GM23248 (cell line): Measurements from ENCODE around the gene EPG5. TPM values are rescaled to one million over a fixed set of nuclear protein-coding genes. Genes with fewer than 3 reads are reported as not detected.

Experiments
- DNase-seq: peaks from one replicate; pipeline ENCODE4 v3.0.0-alpha.2; 2015
- H2AFZ ChIP-seq: fragments of 200-600 bp; sonication (generic); 2 replicates; pipeline ENCODE4 v1.6.1; 2016; ENCODE audit warnings: antibody characterized with exemption
- H3F3A ChIP-seq: fragments of 200-600 bp; sonication (generic); 2 replicates; pipeline ENCODE4 v1.6.1; 2016; ENCODE audit warnings: mild to moderate bottlenecking, antibody characterized with exemption, mixed run types; ENCODE audit not compliant: insufficient read depth
- H3K27ac ChIP-seq: fragments of 200-600 bp; sonication (generic); 2 replicates; pipeline ENCODE4 v1.5.1; 2016; ENCODE audit warnings: mild to moderate bottlenecking
- H3K27me3 ChIP-seq: fragments of 200-600 bp; sonication (generic); replicated peaks from 2 replicates; pipeline ENCODE4 v1.6.1; 2016; ENCODE audit warnings: mild to moderate bottlenecking; ENCODE audit not compliant: insufficient read depth
- H3K36me3 ChIP-seq: fragments of 200-600 bp; sonication (generic); 2 replicates; pipeline ENCODE4 v1.6.1; 2016; ENCODE audit warnings: low read depth, mild to moderate bottlenecking
- H3K4me1 ChIP-seq: fragments of 200-600 bp; sonication (generic); 2 replicates; pipeline ENCODE4 v1.6.1; 2016; ENCODE audit warnings: mild to moderate bottlenecking; ENCODE audit not compliant: insufficient read depth
- H3K4me2 ChIP-seq: fragments of 200-600 bp; sonication (generic); one replicate; pipeline ENCODE4 v1.6.1; 2016; ENCODE audit warnings: mild to moderate bottlenecking; ENCODE audit not compliant: unreplicated experiment
- H3K4me3 ChIP-seq: fragments of 200-600 bp; sonication (generic); 2 replicates; pipeline ENCODE4 v1.5.1; 2016; ENCODE audit warnings: mild to moderate bottlenecking
- H3K79me2 ChIP-seq: fragments of 200-600 bp; sonication (generic); 2 replicates; pipeline ENCODE4 v1.6.1; 2016; ENCODE audit warnings: mild to moderate bottlenecking; ENCODE audit not compliant: insufficient read depth
- H3K9ac ChIP-seq: fragments of 200-600 bp; sonication (generic); 2 replicates; pipeline ENCODE4 v1.6.1; 2016; ENCODE audit warnings: mild to moderate bottlenecking
- H3K9me2 ChIP-seq: fragments of 200-600 bp; sonication (generic); 2 replicates; pipeline ENCODE4 v1.6.1; 2016; ENCODE audit warnings: mixed run types, mild to moderate bottlenecking, moderate library complexity; ENCODE audit not compliant: insufficient read depth
- H3K9me3 ChIP-seq: fragments of 200-600 bp; sonication (generic); one replicate; pipeline ENCODE4 v1.6.1; 2017; ENCODE audit warnings: low read depth
- H4K20me1 ChIP-seq: fragments of 200-600 bp; sonication (generic); 2 replicates; pipeline ENCODE4 v1.6.0; 2016; ENCODE audit not compliant: insufficient read depth
- EZH2 ChIP-seq: fragments of 200-600 bp; sonication (generic); IDR thresholded peaks from 2 replicates; pipeline ENCODE4 v1.6.1; 2018; ENCODE audit warnings: antibody characterized with exemption, mild to moderate bottlenecking; ENCODE audit not compliant: insufficient read depth, poor library complexity, severe bottlenecking
- EZH2phosphoT487 ChIP-seq: fragments of 200-600 bp; sonication (generic); IDR thresholded peaks from 2 replicates; pipeline ENCODE4 v1.6.1; 2018; ENCODE audit warnings: antibody characterized with exemption, moderate library complexity, mild to moderate bottlenecking, low read depth; ENCODE audit not compliant: insufficient read depth
- WGBS, 2 experiments: methylation state at CpG; one replicate each; pipeline ENCODE4 v1.1.6; 2015 to 2017; ENCODE audit warnings: low lambda C conversion rate in 2 of 2, low coverage in 1 of 2; ENCODE audit errors: missing lambda C conversion rate in 2 of 2; 5-methylcytosine and 5-hydroxymethylcytosine counted together
- in situ Hi-C: fragments of 300-500 bp; cut with MboI; formaldehyde crosslinking; loops from 2 replicates; pipeline ENCODE4 v1.15.0; 2020
- polyA plus RNA-seq: library from polyadenylated mRNA; unstranded; fragments of >200 nt; fragmentation: Nextera tagmentation; extraction: Ambion mirVana; gene quantifications from 2 replicates; pipeline ENCODE4 v1.2.1, GENCODE V29; 2016
- total RNA-seq: library from RNA; depleted of rRNA; stranded (reverse); fragments of >200 nt; shearing (Covaris generic); gene quantifications from 2 replicates; pipeline ENCODE4 v1.2.3, GENCODE V29; 2014

EPG5 gene
- total and polyA plus RNA-seq, 2 experiments from 2014 or later, result 22.0 to 77.7 TPM

DNA sequence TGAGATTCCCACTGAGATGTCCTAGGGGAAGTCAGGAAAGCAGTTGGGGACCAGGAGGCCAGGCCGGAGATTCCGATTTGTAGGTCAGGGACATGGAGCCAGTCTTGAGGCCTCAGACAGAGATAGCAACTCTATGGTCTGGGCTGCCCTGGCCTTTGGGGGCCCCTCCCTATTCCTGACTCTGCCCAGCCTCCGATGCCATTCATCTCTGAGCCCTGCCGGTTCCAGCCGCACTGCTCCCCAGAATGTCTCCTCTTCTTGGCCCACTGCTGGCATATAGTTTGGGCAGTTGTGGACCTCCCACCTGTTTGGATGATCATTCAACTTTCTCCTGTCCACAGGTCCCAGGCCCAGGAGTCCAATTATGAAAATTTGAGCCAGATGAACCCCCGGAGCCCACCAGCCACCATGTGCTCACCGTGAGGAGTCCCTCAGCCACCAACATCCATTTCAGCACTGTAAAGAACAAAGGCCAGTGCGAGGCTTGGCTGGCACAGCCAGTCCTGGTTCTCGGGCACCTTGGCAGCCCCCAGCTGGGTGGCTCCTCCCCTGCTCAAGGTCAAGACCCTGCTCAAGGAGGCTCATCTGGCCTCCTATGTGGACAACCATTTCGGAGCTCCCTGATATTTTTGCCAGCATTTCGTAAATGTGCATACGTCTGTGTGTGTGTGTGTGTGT lies 125.2 kb downstream of the EPG5 start:
- H4K20me1 ChIP-seq, result no peaks in the 10 kb centered on the region
- TF ChIP-seq EZH2phosphoT487 (no peak), EZH2 (no peak)
- H3K4me2 ChIP-seq, result no peak overlapping the region
- no peaks in the 10 kb centered on the region for H3K36me3 ChIP-seq
- no peak overlapping the region for H2AFZ ChIP-seq
- no peaks in the 10 kb centered on the region for H3K27me3 ChIP-seq
- peaks cover 13% of the 10 kb centered on the region; the same call in 1 of the 2 replicates for H3F3A ChIP-seq
- in situ Hi-C loops, result no loop called here
- no peaks in the 10 kb centered on the region for H3K9me2 ChIP-seq
- no peak overlapping the region for H3K4me3 ChIP-seq
- H3K79me2 ChIP-seq, result no peaks in the 10 kb centered on the region
- H3K9ac ChIP-seq, result no peak overlapping the region
- no peak for DNase-seq
- H3K27ac ChIP-seq, result no peak overlapping the region
- no peaks in the 10 kb centered on the region for H3K9me3 ChIP-seq
- no peaks in the 10 kb centered on the region; the same call in 1 of the 2 replicates for H3K4me1 ChIP-seq
- WGBS, 2 experiments, result 85 to 89% methylated on average over 12 of the region's 12 CpGs

GRCh38 chr18:45841060-45841764 lies 125.9 kb downstream of the EPG5 start:
- in situ Hi-C loops, result no loop called here
- WGBS, 2 experiments, result 82% methylated on average over 15 to 17 of the region's 17 CpGs
- H3K36me3 ChIP-seq, result no peaks in the 10 kb centered on the region

DNA sequence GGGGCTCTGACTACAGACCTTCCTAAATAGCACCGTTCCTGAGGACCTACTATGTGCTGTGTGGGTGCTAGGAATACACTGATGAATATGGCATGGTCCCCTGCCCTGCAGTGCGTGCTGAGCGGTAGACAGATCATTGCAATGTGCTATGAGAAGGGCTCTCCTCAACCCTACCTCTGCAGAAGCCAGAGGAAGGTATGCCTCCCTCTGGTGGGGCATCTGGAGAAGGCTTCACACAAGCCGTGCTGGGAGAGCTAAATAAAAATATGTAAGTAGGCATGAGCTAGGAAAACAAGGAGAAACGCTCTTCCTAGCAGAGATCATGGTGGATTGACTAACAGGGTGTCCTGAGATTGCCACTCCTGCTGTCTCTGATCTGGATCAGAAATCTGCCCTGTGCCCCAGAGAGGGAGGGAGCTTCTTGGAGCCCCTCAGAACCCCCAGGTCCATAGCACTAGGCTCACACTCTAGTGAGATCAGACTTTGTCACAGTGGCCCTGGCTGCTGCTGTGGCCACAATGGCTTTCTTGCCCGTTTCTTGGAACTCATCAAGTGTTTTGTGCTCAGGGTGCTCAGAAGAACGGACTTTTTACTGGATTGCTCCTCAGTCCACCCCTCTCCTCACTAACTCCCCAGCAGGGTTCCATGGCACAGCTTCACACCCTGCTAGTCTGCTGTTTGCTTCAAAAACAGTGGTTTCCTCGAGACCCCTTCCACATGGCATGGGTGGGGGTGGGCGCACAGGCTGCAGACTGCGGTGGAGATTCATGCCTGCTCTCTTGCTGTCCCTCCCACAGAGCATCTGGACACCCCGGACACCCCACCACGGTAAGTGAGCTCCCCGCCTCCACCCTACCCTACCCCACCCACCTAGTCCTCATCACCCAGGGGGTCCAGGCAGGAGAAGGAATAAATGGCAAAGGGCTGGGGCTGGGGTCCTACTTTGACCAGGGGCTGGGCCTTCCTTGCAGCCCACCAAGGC lies 127.4 kb downstream of the EPG5 start:
- Histone ChIP-seq H3K79me2 (no peaks in the 10 kb centered on the region), H3K9me2 (no peaks in the 10 kb centered on the region), H3K4me3 (no peak overlapping the region), H3K27me3 (no peaks in the 10 kb centered on the region), H3K9me3 (no peaks in the 10 kb centered on the region), H3K4me1 (no peaks in the 10 kb centered on the region; the same call in 1 of the 2 replicates), H3K36me3 (no peaks in the 10 kb centered on the region), H3K4me2 (no peak overlapping the region), H3K9ac (no peak overlapping the region), H3F3A (peaks cover 10% of the 10 kb centered on the region; the same call in 1 of the 2 replicates), H2AFZ (no peak overlapping the region), H3K27ac (no peak overlapping the region), H4K20me1 (no peaks in the 10 kb centered on the region)
- TF ChIP-seq EZH2phosphoT487 (no peak), EZH2 (no peak)
- DNase-seq, result peak; percentile 90
- in situ Hi-C loops, result loop anchor here (10.0 kb wide), 1 partner anchor 125 kb away; no protein-coding TSS in a partner anchor
- 70 to 78% methylated on average over 13 of the region's 13 CpGs for WGBS, 2 experiments

More at GRCh38 chr18:45841060-45841764, 125.9 kb downstream of the EPG5 start:
- Histone ChIP-seq H3K27ac (no peak overlapping the region), H3K79me2 (no peaks in the 10 kb centered on the region), H3K9me3 (no peaks in the 10 kb centered on the region), H3F3A (peaks cover 18% of the 10 kb centered on the region; the same call in 1 of the 2 replicates), H3K27me3 (no peaks in the 10 kb centered on the region), H2AFZ (no peak overlapping the region), H3K9ac (no peak overlapping the region), H3K4me1 (no peaks in the 10 kb centered on the region; the same call in 1 of the 2 replicates), H3K4me2 (no peak overlapping the region), H3K4me3 (no peak overlapping the region), H4K20me1 (no peaks in the 10 kb centered on the region), H3K9me2 (no peaks in the 10 kb centered on the region)
- no peak for DNase-seq
- TF ChIP-seq EZH2phosphoT487, result no peak
- TF ChIP-seq EZH2, result no peak
